Ovary (tissue), 3 donors: ENCODE measurements around the gene IARS1.

Experiments used
- CTCF ChIP-seq, 3 donors: fragments of 450-650 bp in 2 of 3; fragments of 200-600 bp in 1 of 3; IDR thresholded peaks; one replicate each; pipeline versions ENCODE4 v1.5.1 to v1.8.0; 2016 to 2022; ENCODE audit warnings: antibody characterized with exemption in 3 of 3, mild to moderate bottlenecking in 1 of 3
- EP300 ChIP-seq: sonication (generic); formaldehyde crosslinking; IDR thresholded peaks from one replicate; pipeline ENCODE4 v1.6.1; 2017; ENCODE audit warnings: antibody characterized with exemption
- donor health status: DM: no; HTN: no; CAD: no.

DNA sequence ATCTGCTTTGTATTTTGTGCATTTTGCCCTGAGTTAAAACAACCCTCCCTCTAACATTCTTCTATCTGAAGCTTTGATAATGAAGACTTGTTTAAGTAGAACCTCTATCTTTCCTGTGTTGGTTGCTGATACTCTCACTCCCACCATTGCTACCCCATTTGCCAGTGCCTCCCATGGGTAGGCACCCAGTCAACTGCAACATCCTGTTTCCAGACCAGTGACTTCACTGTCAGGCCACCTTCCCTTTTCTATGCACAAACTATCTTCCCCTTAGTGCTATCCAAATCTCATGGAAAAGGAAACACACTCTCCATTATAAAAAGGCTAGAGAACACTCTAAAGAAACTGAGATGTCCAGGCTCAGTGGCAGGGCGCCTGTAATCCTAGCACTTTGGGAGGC lies 5.6 kb upstream of the IARS1 start:
- TF ChIP-seq CTCF (IDR thresholded peaks at IDR 0.05), result no peak
- TF ChIP-seq EP300, result no peak
